GM10248 (cell line): ENCODE results near the gene SLC66A2.

Experiments used
- CTCF ChIA-PET: fragments of 300-600 bp; sonication (Branson Sonifier 250); formaldehyde crosslinking; extraction: SDS; loops from one replicate; lab custom pipeline; 2021; ENCODE audit warnings: antibody characterized with exemption; lab: Yijun Ruan, JAX
- POLR2A ChIA-PET: fragments of 350-650 bp; sonication (Branson Sonifier 250); formaldehyde crosslinking; extraction: SDS; loops from one replicate; lab custom pipeline; 2020; ENCODE audit warnings: antibody characterized with exemption; lab: Yijun Ruan, JAX
- DNase-seq: peaks from one replicate; pipeline ENCODE4 v3.0.0; 2012; ENCODE audit errors: extremely low spot score
- CTCF ChIP-seq: IDR thresholded peaks from 2 replicates; pipeline ENCODE4 v1.5.1; 2012; ENCODE audit warnings: mild to moderate bottlenecking, low read depth; ENCODE audit errors: extremely low read depth, missing control alignments, control extremely low read depth

The SLC66A2 gene

GRCh38 chr18:79859314-79859713 is 92.1 kb downstream of the SLC66A2 start:
- ChIA-PET CTCF (interaction anchor here (1.1 kb wide), 1 partner anchor 8 kb away, joined by 3 read pairs; no protein-coding TSS in a partner anchor), POLR2A (no interaction called here)
- TF ChIP-seq CTCF: no peak
- DNase-seq: no peak

GRCh38 chr18:79857082-79857671 is 94.3 kb downstream of the SLC66A2 start:
- ChIA-PET CTCF (interaction anchor here (0.8 kb wide), 1 partner anchor 15 kb away, joined by 3 read pairs; no protein-coding TSS in a partner anchor), POLR2A (no interaction called here)
- no peak for TF ChIP-seq CTCF
- no peak for DNase-seq

- POLR2A ChIA-PET: no interaction called here
- no peak for TF ChIP-seq CTCF
- CTCF ChIA-PET: interaction anchor here (1.3 kb wide), 1 partner anchor 36 kb away, joined by 3 read pairs; no protein-coding TSS in a partner anchor
- peak; percentile 60 for DNase-seq
Measured at GRCh38 chr18:79856119-79857007, 95.1 kb downstream of the SLC66A2 start.

- peak; percentile 71 for DNase-seq
- POLR2A ChIA-PET: no interaction called here
- no peak for TF ChIP-seq CTCF
- CTCF ChIA-PET: interaction anchor here (1.3 kb wide), 1 partner anchor 35 kb away, joined by 3 read pairs; no protein-coding TSS in a partner anchor
Measured at GRCh38 chr18:79855147-79855933, 96.1 kb downstream of the SLC66A2 start.

- ChIA-PET POLR2A (no interaction called here), CTCF (no interaction called here)
- DNase-seq: no peak
- TF ChIP-seq CTCF: no peak
Measured at GRCh38 chr18:79853993-79854364, 97.5 kb downstream of the SLC66A2 start.

- ChIA-PET CTCF (no interaction called here), POLR2A (no interaction called here)
- DNase-seq: no peak
- no peak for TF ChIP-seq CTCF
Measured at GRCh38 chr18:79853303-79853992, 98.0 kb downstream of the SLC66A2 start.
